ENCODE data around the gene ATG2A. TPM values are rescaled to one million over a fixed set of nuclear protein-coding genes. Genes with fewer than 3 reads are reported as not detected.

Gene ATG2A
- total and polyA plus RNA-seq, 10 of the 15 experiments (the other 5 are each of a cell fraction or from before 2014, with no cell fraction given) = 0.08 to 19.0 (median 4.6) TPM

DNA sequence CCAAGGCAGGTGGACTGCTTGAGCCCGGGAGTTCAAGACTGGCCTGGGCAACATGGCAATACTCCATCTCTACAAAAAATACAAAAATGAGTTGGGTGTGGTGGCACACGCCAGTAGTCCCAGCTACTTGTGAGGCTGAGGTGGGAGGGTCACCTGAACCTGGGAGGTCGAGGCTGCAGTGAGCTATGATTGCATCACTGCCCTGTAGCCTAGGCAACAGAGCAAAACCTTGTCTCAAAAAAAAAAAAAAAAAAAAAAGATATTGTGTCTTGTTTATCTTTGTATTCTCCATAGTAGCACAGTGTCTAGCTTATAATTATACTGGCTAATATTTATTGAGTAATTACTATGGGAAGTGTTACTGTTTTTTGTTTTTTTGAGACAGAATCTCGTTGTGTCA lies 34.5 kb upstream of the ATG2A start (continued):
- TF ChIP-seq ZNF274 (IDR thresholded peaks at IDR 0.05; ENCODE audit: insufficient read depth, insufficient read length) (no peak), KAT2A (conservative IDR thresholded peaks at IDR 0.05; ENCODE audit: control insufficient read depth, low read depth, low read length) (no peak), ZNF384 (IDR thresholded peaks at IDR 0.05; ENCODE audit: borderline replicate concordance, low read depth, low read length) (no peak), CREM (IDR thresholded peaks at IDR 0.05; ENCODE audit: low read depth) (no peak), IKZF1 (conservative IDR thresholded peaks at IDR 0.05) (no peak), ATF3 (IDR thresholded peaks at IDR 0.05; ENCODE audit: borderline replicate concordance, extremely low read depth, low read depth, low read length) (no peak), MTA3 (IDR thresholded peaks at IDR 0.05; ENCODE audit: borderline replicate concordance, low read length) (no peak), CTCF (IDR thresholded peaks at IDR 0.05 in 2 of 3, conservative IDR thresholded peaks at IDR 0.05 in 1 of 3; ENCODE audit: control insufficient read depth in 2 of 3, extremely low read depth in 1 of 3, insufficient read depth in 1 of 3, low read depth in 3 of 3, low read length in 3 of 3) (no peak)

GRCh38 chr11:64947208-64947814 lies 30.3 kb upstream of the ATG2A start:
- Histone ChIP-seq H4K20me1 (ENCODE audit: control insufficient read depth, insufficient read depth) (0 out of 2 replicates have a peak, but pooled peaks cover 2% of the 10 kb centered on the region), H3K9me3 (replicated peaks; ENCODE audit: control insufficient read depth, insufficient read depth, low read length) (no peaks in the 10 kb centered on the region), H3K4me2 (ENCODE audit: control insufficient read depth, insufficient read depth) (no peak overlapping the region), H3K79me2 (ENCODE audit: control insufficient read depth, insufficient read depth, low read length) (no peaks in the 10 kb centered on the region), H3K4me3 (no peak overlapping the region), H3K36me3 (ENCODE audit: control insufficient read depth in 2 of 2, insufficient read depth in 2 of 2, low read length in 1 of 2) (no peaks in the 10 kb centered on the region), H3K9ac (ENCODE audit: control insufficient read depth, insufficient read depth, low read length) (no peak overlapping the region), H3K27me3 (replicated peaks in 1 of 2; ENCODE audit: control insufficient read depth in 2 of 2, insufficient read depth in 2 of 2, low read length in 1 of 2) (no peaks in the 10 kb centered on the region), H2AFZ (ENCODE audit: control insufficient read depth, low read depth, low read length) (no peak overlapping the region), H3K27ac (ENCODE audit: control insufficient read depth, insufficient read depth) (no peak overlapping the region), H3K4me1 (ENCODE audit: control insufficient read depth, insufficient read depth, low read length) (no peaks in the 10 kb centered on the region; the same call in 1 of the 2 replicates)
- ChIA-PET CTCF (interaction anchor here (0.5 to 1.6 kb wide), 3 partner anchors 234 to 300 kb away, joined by 3 read pairs; no protein-coding TSS in a partner anchor), RAD21 (ENCODE audit: unreplicated experiment) (interaction anchor here (0.7 kb wide), 1 partner anchor 96 kb away, joined by 3 read pairs; no protein-coding TSS in a partner anchor), SMC1A (ENCODE audit: uncharacterized antibody, unreplicated experiment) (interaction anchor here (0.8 to 1.1 kb wide), 2 partner anchors 9 to 592 kb away, joined by 3 read pairs; no protein-coding TSS in a partner anchor), POLR2A (no interaction called here)
- DNase-seq (ENCODE audit: low read depth, low spot score) = no peak
- in situ Hi-C loops (cut with MboI) = no loop called here
- no peak for FAIRE-seq
- no TSS peak for BruUV-seq (replicated peaks)
- intact Hi-C loops (cut with micrococcal nuclease; ENCODE audit: unreplicated experiment) = no loop called here
- ATAC-seq = no peak
- WGBS (ENCODE audit: insufficient coverage, insufficient replicate concordance, low lambda C conversion rate, missing lambda C conversion rate) = 14% methylated on average over 5 of the region's 5 CpGs
- TF ChIP-seq NBN (IDR thresholded peaks at IDR 0.05) = no peak
- TF ChIP-seq, protein P1, sequence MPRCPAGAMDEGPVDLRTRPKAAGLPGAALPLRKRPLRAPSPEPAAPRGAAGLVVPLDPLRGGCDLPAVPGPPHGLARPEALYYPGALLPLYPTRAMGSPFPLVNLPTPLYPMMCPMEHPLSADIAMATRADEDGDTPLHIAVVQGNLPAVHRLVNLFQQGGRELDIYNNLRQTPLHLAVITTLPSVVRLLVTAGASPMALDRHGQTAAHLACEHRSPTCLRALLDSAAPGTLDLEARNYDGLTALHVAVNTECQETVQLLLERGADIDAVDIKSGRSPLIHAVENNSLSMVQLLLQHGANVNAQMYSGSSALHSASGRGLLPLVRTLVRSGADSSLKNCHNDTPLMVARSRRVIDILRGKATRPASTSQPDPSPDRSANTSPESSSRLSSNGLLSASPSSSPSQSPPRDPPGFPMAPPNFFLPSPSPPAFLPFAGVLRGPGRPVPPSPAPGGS (IDR thresholded peaks at IDR 0.05; ENCODE audit: borderline replicate concordance, insufficient read depth, low read depth, low read length, poor library complexity, severe bottlenecking) = no peak
- no peak for TF ChIP-seq POLR2AphosphoS5 (IDR thresholded peaks at IDR 0.05; ENCODE audit: low read length)
- no peak for TF ChIP-seq NR2C1 (IDR thresholded peaks at IDR 0.05)
- TF ChIP-seq SP1 (IDR thresholded peaks at IDR 0.05; ENCODE audit: low read depth, low read length) = no peak
- TF ChIP-seq, protein P2, sequence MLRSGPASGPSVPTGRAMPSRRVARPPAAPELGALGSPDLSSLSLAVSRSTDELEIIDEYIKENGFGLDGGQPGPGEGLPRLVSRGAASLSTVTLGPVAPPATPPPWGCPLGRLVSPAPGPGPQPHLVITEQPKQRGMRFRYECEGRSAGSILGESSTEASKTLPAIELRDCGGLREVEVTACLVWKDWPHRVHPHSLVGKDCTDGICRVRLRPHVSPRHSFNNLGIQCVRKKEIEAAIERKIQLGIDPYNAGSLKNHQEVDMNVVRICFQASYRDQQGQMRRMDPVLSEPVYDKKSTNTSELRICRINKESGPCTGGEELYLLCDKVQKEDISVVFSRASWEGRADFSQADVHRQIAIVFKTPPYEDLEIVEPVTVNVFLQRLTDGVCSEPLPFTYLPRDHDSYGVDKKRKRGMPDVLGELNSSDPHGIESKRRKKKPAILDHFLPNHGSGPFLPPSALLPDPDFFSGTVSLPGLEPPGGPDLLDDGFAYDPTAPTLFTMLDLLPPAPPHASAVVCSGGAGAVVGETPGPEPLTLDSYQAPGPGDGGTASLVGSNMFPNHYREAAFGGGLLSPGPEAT (IDR thresholded peaks at IDR 0.05; ENCODE audit: low read depth) = no peak
- TF ChIP-seq KLF5 (IDR thresholded peaks at IDR 0.05; ENCODE audit: partially characterized antibody) = no peak
- no peak for TF ChIP-seq ESRRA (IDR thresholded peaks at IDR 0.05; ENCODE audit: low read length)
- TF ChIP-seq KAT2A (conservative IDR thresholded peaks at IDR 0.05; ENCODE audit: control insufficient read depth, low read depth, low read length) = no peak
- no peak for TF ChIP-seq ASH2L (IDR thresholded peaks at IDR 0.05; ENCODE audit: borderline replicate concordance, low read depth)
